ENCODE measurements around the gene HSP90AB1. TPM values are rescaled to one million over a fixed set of nuclear protein-coding genes. Genes with fewer than 3 reads are reported as not detected.

HSP90AB1 gene
- total and polyA plus RNA-seq, 11 donors = 375 to 1,040 (median 857) TPM

DNA sequence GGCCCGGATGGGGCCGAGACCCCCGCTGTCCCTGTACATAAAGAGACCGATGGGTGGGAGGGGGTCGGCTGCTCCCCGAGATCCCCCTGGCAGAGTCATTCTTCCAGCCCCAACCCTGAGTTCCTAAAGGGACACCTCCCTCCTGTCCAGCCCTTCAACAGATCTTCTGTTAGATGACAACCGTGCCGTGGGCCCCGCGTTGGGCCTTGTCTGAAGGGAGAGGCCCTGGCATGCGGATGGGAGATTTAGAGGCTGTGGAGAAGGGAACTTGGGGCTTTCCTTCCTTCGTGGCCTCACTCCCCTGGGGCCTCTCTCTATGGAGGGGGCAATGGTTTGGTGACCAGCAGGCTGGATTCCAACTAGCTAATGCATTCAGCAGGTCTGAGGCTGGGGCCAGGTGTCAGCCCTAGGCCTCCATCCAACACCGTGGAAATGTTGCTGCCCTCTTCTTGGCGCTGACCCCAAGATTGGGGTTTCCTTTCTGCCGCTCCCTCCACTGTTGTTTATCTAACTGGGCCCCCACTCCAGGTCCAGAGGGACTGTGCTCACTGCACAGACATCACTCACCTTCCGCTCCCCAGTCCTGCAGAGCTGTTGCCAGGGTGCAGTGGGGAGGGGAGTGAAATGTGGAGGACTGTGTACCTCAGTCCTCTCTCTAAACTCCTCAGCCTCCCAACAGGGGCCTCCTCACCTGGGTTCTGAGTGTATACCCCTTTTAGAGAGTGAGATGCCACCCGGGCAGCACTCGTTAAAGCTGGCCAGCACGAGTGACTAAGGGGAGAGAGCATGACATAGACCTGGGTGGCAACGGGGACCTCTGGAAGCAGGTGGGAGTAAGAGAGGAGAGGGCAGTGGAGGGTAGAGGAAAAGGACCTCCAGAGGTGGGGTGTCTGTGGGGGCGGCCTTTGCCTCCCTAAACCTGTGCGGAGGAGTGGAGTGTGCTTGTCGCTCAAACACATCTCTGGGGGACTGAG, 30.1 kb downstream of the HSP90AB1 start:
- H3K27me3 ChIP-seq = peaks cover 14 to 67% (median 26%) of the 10 kb centered on the region in 9 donors
- TF ChIP-seq, protein P1, sequence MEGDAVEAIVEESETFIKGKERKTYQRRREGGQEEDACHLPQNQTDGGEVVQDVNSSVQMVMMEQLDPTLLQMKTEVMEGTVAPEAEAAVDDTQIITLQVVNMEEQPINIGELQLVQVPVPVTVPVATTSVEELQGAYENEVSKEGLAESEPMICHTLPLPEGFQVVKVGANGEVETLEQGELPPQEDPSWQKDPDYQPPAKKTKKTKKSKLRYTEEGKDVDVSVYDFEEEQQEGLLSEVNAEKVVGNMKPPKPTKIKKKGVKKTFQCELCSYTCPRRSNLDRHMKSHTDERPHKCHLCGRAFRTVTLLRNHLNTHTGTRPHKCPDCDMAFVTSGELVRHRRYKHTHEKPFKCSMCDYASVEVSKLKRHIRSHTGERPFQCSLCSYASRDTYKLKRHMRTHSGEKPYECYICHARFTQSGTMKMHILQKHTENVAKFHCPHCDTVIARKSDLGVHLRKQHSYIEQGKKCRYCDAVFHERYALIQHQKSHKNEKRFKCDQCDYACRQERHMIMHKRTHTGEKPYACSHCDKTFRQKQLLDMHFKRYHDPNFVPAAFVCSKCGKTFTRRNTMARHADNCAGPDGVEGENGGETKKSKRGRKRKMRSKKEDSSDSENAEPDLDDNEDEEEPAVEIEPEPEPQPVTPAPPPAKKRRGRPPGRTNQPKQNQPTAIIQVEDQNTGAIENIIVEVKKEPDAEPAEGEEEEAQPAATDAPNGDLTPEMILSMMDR (IDR thresholded peaks at IDR 0.05) = no peak
- TF ChIP-seq POLR2A (IDR thresholded peaks at IDR 0.05) = no peak
- no peaks in the 10 kb centered on the region for H3K36me3 ChIP-seq
- WGBS, 4 donors = 77 to 84% (median 83%) methylated on average over 21 to 23 of the region's 23 CpGs
- peak overlapping the region in 2 of 12 donors; percentile 9 to 43 for H3K4me3 ChIP-seq
- intact Hi-C loops (cut with DNase I) = no loop called here
- no peak overlapping the region for H3K27ac ChIP-seq
- peaks cover 0 to 13% (median 5%) of the 10 kb centered on the region in 12 donors for H3K4me1 ChIP-seq
- H3K9me3 ChIP-seq = no peaks in the 10 kb centered on the region
- ATAC-seq (no peak), DNase-seq (no peak)

DNA sequence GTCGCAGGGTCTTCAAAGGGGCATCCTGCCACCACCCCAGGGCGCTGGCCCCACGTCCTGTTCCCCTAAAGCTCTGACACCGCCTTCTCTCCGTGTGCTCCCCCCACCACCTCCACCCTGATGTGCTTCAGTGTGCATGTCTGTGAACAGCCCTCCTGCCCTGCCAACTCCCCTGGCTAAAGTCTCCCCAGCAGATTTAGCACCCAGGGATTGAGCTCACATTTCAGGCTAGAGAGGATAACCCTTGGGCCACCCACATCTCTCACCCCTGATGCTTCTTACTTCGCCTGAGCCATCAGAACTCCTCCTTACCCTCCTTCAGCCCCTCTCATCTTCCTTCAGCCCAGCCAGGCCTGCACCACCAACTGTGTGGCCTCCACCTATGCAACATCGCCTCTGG, 30.9 kb downstream of the HSP90AB1 start:
- H3K27me3 ChIP-seq = peaks cover 8 to 67% (median 21%) of the 10 kb centered on the region in 9 donors
- 77 to 81% (median 79%) methylated on average over 7 of the region's 7 CpGs for WGBS, 4 donors

DNA sequence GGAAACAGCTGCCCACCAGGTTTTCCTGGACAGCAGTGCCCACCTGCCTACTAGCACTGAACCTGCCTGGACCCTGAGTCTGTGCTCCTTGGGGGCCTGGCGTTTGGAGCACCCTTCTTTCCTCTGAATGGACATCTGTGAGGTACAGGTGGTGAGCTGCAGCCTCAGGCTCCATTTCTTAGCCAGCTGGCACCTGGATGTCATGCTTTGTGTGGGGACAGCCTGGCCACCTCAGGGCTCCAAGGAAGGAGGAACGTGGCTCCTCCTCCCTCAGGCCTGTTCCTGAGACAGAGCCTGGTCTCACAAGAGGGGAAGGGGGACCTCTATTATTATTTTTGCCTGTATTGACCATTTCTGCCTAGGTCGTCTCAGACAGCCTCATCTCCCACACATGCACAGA, 31.4 kb downstream of the HSP90AB1 start:
- Histone ChIP-seq H3K36me3 (no peaks in the 10 kb centered on the region), H3K4me3 (no peak overlapping the region), H3K27me3 (peaks cover 3 to 64% (median 21%) of the 10 kb centered on the region in 9 donors), H3K4me1 (peaks cover 0 to 13% (median 5%) of the 10 kb centered on the region in 12 donors), H3K9me3 (no peaks in the 10 kb centered on the region), H3K27ac (no peak overlapping the region)
- no peak for TF ChIP-seq POLR2A (IDR thresholded peaks at IDR 0.05)
- TF ChIP-seq, protein P1 (IDR thresholded peaks at IDR 0.05) = no peak
- 63 to 78% (median 72%) methylated on average over 3 of the region's 3 CpGs for WGBS, 4 donors
- intact Hi-C loops (cut with DNase I) = no loop called here
- no peak for DNase-seq
- no peak for ATAC-seq

More for the DNA sequence above, 30.9 kb downstream of the HSP90AB1 start:
- Histone ChIP-seq H3K4me1 (peaks cover 0 to 13% (median 5%) of the 10 kb centered on the region in 12 donors), H3K27ac (no peak overlapping the region), H3K4me3 (no peak overlapping the region), H3K9me3 (no peaks in the 10 kb centered on the region), H3K36me3 (no peaks in the 10 kb centered on the region)
- no peak for ATAC-seq
- TF ChIP-seq POLR2A (IDR thresholded peaks at IDR 0.05) = no peak
- TF ChIP-seq, protein P1 (IDR thresholded peaks at IDR 0.05) = no peak
- no peak for DNase-seq
- intact Hi-C loops (cut with DNase I) = no loop called here

Data from heart left ventricle (tissue), 16 donors.